AG09309 (cell line): Measurements from ENCODE around the gene GLYATL3.

Experiments
- DNase-seq: peaks from one replicate; pipeline ENCODE4 v3.0.0-alpha.2; 2010; ENCODE audit warnings: low read depth
- H3K4me3 ChIP-seq: 2 replicates; pipeline ENCODE4 v1.5.1; 2011; ENCODE audit warnings: mild to moderate bottlenecking, low read depth, low read length, moderate library complexity; ENCODE audit not compliant: control insufficient read depth
- TF ChIP-seq, protein P1 (sequence below): IDR thresholded peaks from 2 replicates; pipeline ENCODE4 v1.5.1; 2011; ENCODE audit warnings: mild to moderate bottlenecking, low read depth, low read length, inconsistent platforms; ENCODE audit not compliant: insufficient read depth, control insufficient read depth; ENCODE audit errors: missing control alignments

The GLYATL3 gene

DNA sequence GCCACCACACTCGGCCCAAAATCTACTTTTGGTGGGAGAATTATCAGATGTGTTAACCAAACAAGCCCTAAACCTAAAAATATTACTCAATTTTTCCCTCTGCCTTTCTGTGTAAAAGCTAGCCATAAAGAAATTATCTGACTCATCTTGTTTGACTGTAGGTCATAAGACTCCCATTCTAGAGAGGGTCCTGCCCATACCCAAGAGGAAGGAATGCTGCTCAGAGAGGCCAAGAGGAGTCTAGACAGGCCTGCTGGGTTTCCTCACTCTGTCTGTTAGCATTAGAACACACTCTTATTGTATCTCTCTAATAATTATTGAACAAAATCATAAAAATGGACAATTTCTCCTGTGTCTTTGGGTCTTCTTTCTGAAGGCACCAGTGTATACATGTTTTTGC lies 76.9 kb downstream of the GLYATL3 start:
- TF ChIP-seq, protein P1, sequence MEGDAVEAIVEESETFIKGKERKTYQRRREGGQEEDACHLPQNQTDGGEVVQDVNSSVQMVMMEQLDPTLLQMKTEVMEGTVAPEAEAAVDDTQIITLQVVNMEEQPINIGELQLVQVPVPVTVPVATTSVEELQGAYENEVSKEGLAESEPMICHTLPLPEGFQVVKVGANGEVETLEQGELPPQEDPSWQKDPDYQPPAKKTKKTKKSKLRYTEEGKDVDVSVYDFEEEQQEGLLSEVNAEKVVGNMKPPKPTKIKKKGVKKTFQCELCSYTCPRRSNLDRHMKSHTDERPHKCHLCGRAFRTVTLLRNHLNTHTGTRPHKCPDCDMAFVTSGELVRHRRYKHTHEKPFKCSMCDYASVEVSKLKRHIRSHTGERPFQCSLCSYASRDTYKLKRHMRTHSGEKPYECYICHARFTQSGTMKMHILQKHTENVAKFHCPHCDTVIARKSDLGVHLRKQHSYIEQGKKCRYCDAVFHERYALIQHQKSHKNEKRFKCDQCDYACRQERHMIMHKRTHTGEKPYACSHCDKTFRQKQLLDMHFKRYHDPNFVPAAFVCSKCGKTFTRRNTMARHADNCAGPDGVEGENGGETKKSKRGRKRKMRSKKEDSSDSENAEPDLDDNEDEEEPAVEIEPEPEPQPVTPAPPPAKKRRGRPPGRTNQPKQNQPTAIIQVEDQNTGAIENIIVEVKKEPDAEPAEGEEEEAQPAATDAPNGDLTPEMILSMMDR = no peak
- DNase-seq = no peak
- H3K4me3 ChIP-seq = no peak overlapping the region
